ENCODE results near the gene RPP25. TPM values are rescaled to one million over a fixed set of nuclear protein-coding genes. Genes with fewer than 3 reads are reported as not detected.
A peak's percentile ranks its signal among the peaks of the same experiment; 100 is the strongest.

RPP25 gene
- total and polyA plus RNA-seq, 2 of the 13 experiments (the other 11 are each of a cell fraction or from before 2014, with no cell fraction given) = 0.05 to 0.11 TPM

DNA sequence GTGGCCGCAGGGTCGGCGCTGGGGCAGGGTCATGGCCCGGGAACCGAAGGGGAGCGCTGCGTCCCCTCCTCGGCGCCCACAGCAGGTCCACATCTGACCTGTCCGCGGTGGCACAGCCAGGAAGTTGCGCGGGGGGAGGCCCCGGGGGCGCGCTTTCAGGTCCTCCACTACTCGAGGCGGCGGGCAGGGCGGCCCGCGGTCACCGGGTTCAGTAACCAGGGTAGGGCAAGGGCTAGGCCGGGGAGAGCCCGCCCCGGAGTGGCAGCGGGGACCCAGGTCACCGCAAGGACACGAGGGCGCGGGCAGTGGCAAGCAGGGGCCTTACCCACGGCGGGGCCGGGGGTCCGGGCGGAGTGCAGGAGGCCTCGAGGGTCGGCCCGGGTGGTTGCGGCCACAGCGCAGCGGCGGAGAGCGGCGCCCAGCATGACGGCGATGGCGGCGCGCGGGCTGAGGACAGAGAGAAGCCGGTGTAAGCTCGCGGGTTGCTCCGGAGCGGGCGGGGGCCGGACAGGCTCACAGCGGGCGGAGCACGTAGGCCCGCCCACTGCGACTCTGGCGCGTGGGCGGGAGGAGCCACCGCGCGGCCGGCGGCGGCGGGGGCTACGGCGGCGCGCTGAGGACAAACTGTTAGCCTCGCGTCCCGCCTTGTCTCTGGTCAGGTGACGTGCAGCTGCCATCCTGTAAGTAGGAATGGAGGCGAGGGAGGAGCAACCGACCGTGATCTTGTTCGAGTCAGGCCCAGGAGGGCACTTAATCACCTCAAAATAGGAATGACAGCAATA is 18.8 kb downstream of the RPP25 start, which contains the start of gene COX5A (continued):
- TF ChIP-seq, protein P1, sequence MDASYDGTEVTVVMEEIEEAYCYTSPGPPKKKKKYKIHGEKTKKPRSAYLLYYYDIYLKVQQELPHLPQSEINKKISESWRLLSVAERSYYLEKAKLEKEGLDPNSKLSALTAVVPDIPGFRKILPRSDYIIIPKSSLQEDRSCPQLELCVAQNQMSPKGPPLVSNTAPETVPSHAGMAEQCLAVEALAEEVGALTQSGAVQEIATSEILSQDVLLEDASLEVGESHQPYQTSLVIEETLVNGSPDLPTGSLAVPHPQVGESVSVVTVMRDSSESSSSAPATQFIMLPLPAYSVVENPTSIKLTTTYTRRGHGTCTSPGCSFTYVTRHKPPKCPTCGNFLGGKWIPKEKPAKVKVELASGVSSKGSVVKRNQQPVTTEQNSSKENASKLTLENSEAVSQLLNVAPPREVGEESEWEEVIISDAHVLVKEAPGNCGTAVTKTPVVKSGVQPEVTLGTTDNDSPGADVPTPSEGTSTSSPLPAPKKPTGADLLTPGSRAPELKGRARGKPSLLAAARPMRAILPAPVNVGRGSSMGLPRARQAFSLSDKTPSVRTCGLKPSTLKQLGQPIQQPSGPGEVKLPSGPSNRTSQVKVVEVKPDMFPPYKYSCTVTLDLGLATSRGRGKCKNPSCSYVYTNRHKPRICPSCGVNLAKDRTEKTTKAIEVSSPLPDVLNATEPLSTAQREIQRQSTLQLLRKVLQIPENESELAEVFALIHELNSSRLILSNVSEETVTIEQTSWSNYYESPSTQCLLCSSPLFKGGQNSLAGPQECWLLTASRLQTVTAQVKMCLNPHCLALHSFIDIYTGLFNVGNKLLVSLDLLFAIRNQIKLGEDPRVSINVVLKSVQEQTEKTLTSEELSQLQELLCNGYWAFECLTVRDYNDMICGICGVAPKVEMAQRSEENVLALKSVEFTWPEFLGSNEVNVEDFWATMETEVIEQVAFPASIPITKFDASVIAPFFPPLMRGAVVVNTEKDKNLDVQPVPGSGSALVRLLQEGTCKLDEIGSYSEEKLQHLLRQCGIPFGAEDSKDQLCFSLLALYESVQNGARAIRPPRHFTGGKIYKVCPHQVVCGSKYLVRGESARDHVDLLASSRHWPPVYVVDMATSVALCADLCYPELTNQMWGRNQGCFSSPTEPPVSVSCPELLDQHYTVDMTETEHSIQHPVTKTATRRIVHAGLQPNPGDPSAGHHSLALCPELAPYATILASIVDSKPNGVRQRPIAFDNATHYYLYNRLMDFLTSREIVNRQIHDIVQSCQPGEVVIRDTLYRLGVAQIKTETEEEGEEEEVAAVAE (CRISPR knock-in tag; IDR thresholded peaks at IDR 0.05; ENCODE audit: borderline replicate concordance) = no peak
- TF ChIP-seq MYC (CRISPR knock-in tag; IDR thresholded peaks at IDR 0.05; ENCODE audit: borderline replicate concordance) = peak; percentile 89
- no peak; the same call in 1 of the 2 replicates for TF ChIP-seq ZMYM2 (CRISPR knock-in tag; IDR thresholded peaks at IDR 0.05)
- no peak for TF ChIP-seq GTF2F1 (IDR thresholded peaks at IDR 0.05; ENCODE audit: low read length)
- TF ChIP-seq ZNF30 (CRISPR knock-in tag; IDR thresholded peaks at IDR 0.05) = 0 out of 2 replicates have a peak, but pooled peaks have one; percentile 64
- TF ChIP-seq KDM6A (CRISPR knock-in tag; IDR thresholded peaks at IDR 0.05; ENCODE audit: low read depth) = no peak
- TF ChIP-seq, protein P2, sequence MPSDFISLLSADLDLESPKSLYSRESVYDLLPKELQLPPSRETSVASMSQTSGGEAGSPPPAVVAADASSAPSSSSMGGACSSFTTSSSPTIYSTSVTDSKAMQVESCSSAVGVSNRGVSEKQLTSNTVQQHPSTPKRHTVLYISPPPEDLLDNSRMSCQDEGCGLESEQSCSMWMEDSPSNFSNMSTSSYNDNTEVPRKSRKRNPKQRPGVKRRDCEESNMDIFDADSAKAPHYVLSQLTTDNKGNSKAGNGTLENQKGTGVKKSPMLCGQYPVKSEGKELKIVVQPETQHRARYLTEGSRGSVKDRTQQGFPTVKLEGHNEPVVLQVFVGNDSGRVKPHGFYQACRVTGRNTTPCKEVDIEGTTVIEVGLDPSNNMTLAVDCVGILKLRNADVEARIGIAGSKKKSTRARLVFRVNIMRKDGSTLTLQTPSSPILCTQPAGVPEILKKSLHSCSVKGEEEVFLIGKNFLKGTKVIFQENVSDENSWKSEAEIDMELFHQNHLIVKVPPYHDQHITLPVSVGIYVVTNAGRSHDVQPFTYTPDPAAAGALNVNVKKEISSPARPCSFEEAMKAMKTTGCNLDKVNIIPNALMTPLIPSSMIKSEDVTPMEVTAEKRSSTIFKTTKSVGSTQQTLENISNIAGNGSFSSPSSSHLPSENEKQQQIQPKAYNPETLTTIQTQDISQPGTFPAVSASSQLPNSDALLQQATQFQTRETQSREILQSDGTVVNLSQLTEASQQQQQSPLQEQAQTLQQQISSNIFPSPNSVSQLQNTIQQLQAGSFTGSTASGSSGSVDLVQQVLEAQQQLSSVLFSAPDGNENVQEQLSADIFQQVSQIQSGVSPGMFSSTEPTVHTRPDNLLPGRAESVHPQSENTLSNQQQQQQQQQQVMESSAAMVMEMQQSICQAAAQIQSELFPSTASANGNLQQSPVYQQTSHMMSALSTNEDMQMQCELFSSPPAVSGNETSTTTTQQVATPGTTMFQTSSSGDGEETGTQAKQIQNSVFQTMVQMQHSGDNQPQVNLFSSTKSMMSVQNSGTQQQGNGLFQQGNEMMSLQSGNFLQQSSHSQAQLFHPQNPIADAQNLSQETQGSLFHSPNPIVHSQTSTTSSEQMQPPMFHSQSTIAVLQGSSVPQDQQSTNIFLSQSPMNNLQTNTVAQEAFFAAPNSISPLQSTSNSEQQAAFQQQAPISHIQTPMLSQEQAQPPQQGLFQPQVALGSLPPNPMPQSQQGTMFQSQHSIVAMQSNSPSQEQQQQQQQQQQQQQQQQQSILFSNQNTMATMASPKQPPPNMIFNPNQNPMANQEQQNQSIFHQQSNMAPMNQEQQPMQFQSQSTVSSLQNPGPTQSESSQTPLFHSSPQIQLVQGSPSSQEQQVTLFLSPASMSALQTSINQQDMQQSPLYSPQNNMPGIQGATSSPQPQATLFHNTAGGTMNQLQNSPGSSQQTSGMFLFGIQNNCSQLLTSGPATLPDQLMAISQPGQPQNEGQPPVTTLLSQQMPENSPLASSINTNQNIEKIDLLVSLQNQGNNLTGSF (CRISPR knock-in tag; IDR thresholded peaks at IDR 0.05) = no peak
- TF ChIP-seq, protein P3, sequence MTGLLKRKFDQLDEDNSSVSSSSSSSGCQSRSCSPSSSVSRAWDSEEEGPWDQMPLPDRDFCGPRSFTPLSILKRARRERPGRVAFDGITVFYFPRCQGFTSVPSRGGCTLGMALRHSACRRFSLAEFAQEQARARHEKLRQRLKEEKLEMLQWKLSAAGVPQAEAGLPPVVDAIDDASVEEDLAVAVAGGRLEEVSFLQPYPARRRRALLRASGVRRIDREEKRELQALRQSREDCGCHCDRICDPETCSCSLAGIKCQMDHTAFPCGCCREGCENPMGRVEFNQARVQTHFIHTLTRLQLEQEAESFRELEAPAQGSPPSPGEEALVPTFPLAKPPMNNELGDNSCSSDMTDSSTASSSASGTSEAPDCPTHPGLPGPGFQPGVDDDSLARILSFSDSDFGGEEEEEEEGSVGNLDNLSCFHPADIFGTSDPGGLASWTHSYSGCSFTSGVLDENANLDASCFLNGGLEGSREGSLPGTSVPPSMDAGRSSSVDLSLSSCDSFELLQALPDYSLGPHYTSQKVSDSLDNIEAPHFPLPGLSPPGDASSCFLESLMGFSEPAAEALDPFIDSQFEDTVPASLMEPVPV (CRISPR knock-in tag; IDR thresholded peaks at IDR 0.05) = peak; percentile 73; the same call in 1 of the 2 replicates
- TF ChIP-seq, protein P4, sequence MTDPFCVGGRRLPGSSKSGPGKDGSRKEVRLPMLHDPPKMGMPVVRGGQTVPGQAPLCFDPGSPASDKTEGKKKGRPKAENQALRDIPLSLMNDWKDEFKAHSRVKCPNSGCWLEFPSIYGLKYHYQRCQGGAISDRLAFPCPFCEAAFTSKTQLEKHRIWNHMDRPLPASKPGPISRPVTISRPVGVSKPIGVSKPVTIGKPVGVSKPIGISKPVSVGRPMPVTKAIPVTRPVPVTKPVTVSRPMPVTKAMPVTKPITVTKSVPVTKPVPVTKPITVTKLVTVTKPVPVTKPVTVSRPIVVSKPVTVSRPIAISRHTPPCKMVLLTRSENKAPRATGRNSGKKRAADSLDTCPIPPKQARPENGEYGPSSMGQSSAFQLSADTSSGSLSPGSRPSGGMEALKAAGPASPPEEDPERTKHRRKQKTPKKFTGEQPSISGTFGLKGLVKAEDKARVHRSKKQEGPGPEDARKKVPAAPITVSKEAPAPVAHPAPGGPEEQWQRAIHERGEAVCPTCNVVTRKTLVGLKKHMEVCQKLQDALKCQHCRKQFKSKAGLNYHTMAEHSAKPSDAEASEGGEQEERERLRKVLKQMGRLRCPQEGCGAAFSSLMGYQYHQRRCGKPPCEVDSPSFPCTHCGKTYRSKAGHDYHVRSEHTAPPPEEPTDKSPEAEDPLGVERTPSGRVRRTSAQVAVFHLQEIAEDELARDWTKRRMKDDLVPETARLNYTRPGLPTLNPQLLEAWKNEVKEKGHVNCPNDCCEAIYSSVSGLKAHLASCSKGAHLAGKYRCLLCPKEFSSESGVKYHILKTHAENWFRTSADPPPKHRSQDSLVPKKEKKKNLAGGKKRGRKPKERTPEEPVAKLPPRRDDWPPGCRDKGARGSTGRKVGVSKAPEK (CRISPR knock-in tag; IDR thresholded peaks at IDR 0.05; ENCODE audit: borderline replicate concordance) = no peak
- peak; percentile 89 for TF ChIP-seq HDAC1 (CRISPR knock-in tag; IDR thresholded peaks at IDR 0.05)
- TF ChIP-seq ZNF589 (CRISPR knock-in tag; conservative IDR thresholded peaks at IDR 0.05) = no peak; the same call in 1 of the 2 replicates
- TF ChIP-seq KDM2A (CRISPR knock-in tag; IDR thresholded peaks at IDR 0.05; ENCODE audit: borderline replicate concordance, low read depth) = peak; percentile 63; the same call in 1 of the 2 replicates
- no peak for TF ChIP-seq MEF2D (CRISPR knock-in tag; IDR thresholded peaks at IDR 0.05)
- peak; percentile 82 for TF ChIP-seq YY1 (IDR thresholded peaks at IDR 0.05; ENCODE audit: insufficient read depth, insufficient replicate concordance, low read depth, low read length)

Data from HepG2 (cell line).